ENCODE results near the gene ZMAT2.
"Not testable (repeated sequence)": the region's sequence is repeated elsewhere in the genome, so short reads cannot be mapped to it uniquely, and the experiment has no call there.

The ZMAT2 gene

GRCh38 chr5:140710899-140711552 lies 10.8 kb downstream of the ZMAT2 start:
- DNase-seq: no peak

- DNase-seq: no peak
These were observed 11.5 kb downstream of the ZMAT2 start for GRCh38 chr5:140711794-140712193.

- no peak for DNase-seq
These were observed 13.4 kb downstream of the ZMAT2 start for GRCh38 chr5:140713562-140714094.

GRCh38 chr5:140716238-140716637 lies 16.0 kb downstream of the ZMAT2 start:
- not testable (repeated sequence) for DNase-seq

- no peak for DNase-seq
These were observed 18.0 kb downstream of the ZMAT2 start for GRCh38 chr5:140718266-140718592.

- DNase-seq: not testable (repeated sequence)
These were observed 20.5 kb downstream of the ZMAT2 start for GRCh38 chr5:140720738-140721137.

- not testable (repeated sequence) for DNase-seq
These were observed 21.1 kb downstream of the ZMAT2 start for GRCh38 chr5:140721395-140721794.

- no peak for DNase-seq
These were observed 25.7 kb downstream of the ZMAT2 start for GRCh38 chr5:140725799-140726471.

GRCh38 chr5:140733098-140733497 lies 32.9 kb downstream of the ZMAT2 start:
- no peak for DNase-seq

- no peak for DNase-seq
These were observed 34.1 kb downstream of the ZMAT2 start for GRCh38 chr5:140734354-140734753.

GRCh38 chr5:140737486-140737885 lies 37.2 kb downstream of the ZMAT2 start:
- DNase-seq: no peak

GRCh38 chr5:140741967-140742366 lies 41.7 kb downstream of the ZMAT2 start:
- DNase-seq: no peak

- DNase-seq: no peak
These were observed 53.3 kb downstream of the ZMAT2 start for GRCh38 chr5:140753561-140753960.

Data from NCI-H187 (cell line).